K562 (cell line): ENCODE measurements around the gene HRH1. TPM values are rescaled to one million over a fixed set of nuclear protein-coding genes. Genes with fewer than 3 reads are reported as not detected.

Experiments used
- ATF6 ChIP-seq: sonication (generic); formaldehyde crosslinking; IDR thresholded peaks from 2 replicates; pipeline ENCODE4 v1.4.0; 2020; ENCODE audit warnings: mild to moderate bottlenecking, missing genetic modification reagents
- CCAR2 ChIP-seq: fragments of 200-400 bp; formaldehyde crosslinking; IDR thresholded peaks from 2 replicates; pipeline ENCODE4 v1.6.1; 2017; ENCODE audit warnings: mild to moderate bottlenecking, low read depth, low read length
- GTF2F1 ChIP-seq: IDR thresholded peaks from 2 replicates; pipeline ENCODE4 v1.6.1; 2011; ENCODE audit warnings: low read depth, low read length, improper control_type of control experiment
- HNRNPK ChIP-seq: fragments of 200-400 bp; formaldehyde crosslinking; IDR thresholded peaks from one replicate; pipeline ENCODE4 v1.6.1; 2018; ENCODE audit warnings: mild to moderate bottlenecking, low read depth, low read length; ENCODE audit not compliant: poor library complexity, severe bottlenecking
- KLF6 ChIP-seq: fragments of 250-450 bp; sonication (Bioruptor Pico); IDR thresholded peaks from 2 replicates; pipeline ENCODE4 v1.4.0; 2020; ENCODE audit warnings: mild to moderate bottlenecking, moderate library complexity, borderline replicate concordance
- NR0B1 ChIP-seq: fragments of 450-650 bp; IDR thresholded peaks from one replicate; pipeline ENCODE4 v1.6.1; 2018; ENCODE audit warnings: mild to moderate bottlenecking, moderate library complexity; ENCODE audit not compliant: partially characterized antibody
- SAP30 ChIP-seq: fragments of 200-600 bp; sonication (generic); IDR thresholded peaks from 2 replicates; pipeline ENCODE4 v1.6.1; 2012; ENCODE audit warnings: borderline replicate concordance, low read depth, mild to moderate bottlenecking, moderate library complexity, low read length, control low read depth, inconsistent platforms; ENCODE audit not compliant: insufficient read depth, poor library complexity, severe bottlenecking
- TRIM24 ChIP-seq, 2 experiments: fragments of 450-650 bp; IDR thresholded peaks; 2 replicates each; pipeline ENCODE4 v1.6.1; 2016
- UBTF ChIP-seq, 2 experiments: IDR thresholded peaks; 2 replicates each; pipeline ENCODE4 v1.6.1; 2012; ENCODE audit warnings: improper control_type of control experiment in 2 of 2, low read depth in 2 of 2, low read length in 2 of 2, borderline replicate concordance in 1 of 2
- ZNF212 ChIP-seq: fragments of 450-650 bp; formaldehyde crosslinking; IDR thresholded peaks from 2 replicates; pipeline ENCODE4 v1.4.0; 2020; ENCODE audit warnings: mild to moderate bottlenecking
- ZNF217 ChIP-seq: sonication (generic); formaldehyde crosslinking; IDR thresholded peaks from 2 replicates; pipeline ENCODE4 v1.8.0; 2022; ENCODE audit warnings: mild to moderate bottlenecking, missing genetic modification reagents
- ZNF408 ChIP-seq: fragments of 250-450 bp; sonication (Bioruptor Pico); IDR thresholded peaks from 2 replicates; pipeline ENCODE4 v1.4.0; 2020; ENCODE audit warnings: low read depth, mild to moderate bottlenecking, moderate library complexity
- ZNF41 ChIP-seq: fragments of 250-450 bp; sonication (Bioruptor Pico); conservative IDR thresholded peaks from 2 replicates; pipeline ENCODE4 v1.4.0; 2020; ENCODE audit warnings: mild to moderate bottlenecking
- ZNF518B ChIP-seq: fragments of 250-450 bp; sonication (Bioruptor Pico); IDR thresholded peaks from 2 replicates; pipeline ENCODE4 v1.5.0; 2021; ENCODE audit warnings: mild to moderate bottlenecking, moderate library complexity
- ZNF583 ChIP-seq: fragments of 250-450 bp; sonication (Bioruptor Pico); IDR thresholded peaks from 2 replicates; pipeline ENCODE4 v1.4.0; 2020
- ZNF707 ChIP-seq: fragments of 250-450 bp; sonication (Bioruptor Pico); conservative IDR thresholded peaks from 2 replicates; pipeline ENCODE4 v1.8.0; 2022; ENCODE audit warnings: inconsistent platforms, mild to moderate bottlenecking, moderate library complexity
- polyA plus RNA-seq, 8 experiments: library from polyadenylated mRNA; depleted of rRNA in 4 of 8; stranded (reverse) in 5 of 8; unstranded in 3 of 8; fragments of >200 nt; fragmentation: Nextera tagmentation in 2 of 8; fragmentation: Illumina TruSeq in 1 of 8; extraction: Ambion mirVana in 2 of 8; extraction: Trizol in 1 of 8; gene quantifications; 2 replicates each; pipeline versions ENCODE4 v1.2.1 to v1.2.3, GENCODE V29; 2011 to 2014; ENCODE audit warnings: inconsistent platforms in 1 of 8, missing spikeins in 1 of 8
- total RNA-seq, 7 experiments: library from RNA; depleted of rRNA in 6 of 7; stranded (reverse); fragments of >200 nt in 6 of 7; fragmentation: Illumina TruSeq in 2 of 7; extraction: Trizol in 2 of 7; gene quantifications; 2 replicates each; pipeline versions ENCODE4 v1.2.1 to v1.2.3, GENCODE V29; 2011 to 2021; ENCODE audit warnings: low replicate concordance in 1 of 7

The HRH1 gene
- total and polyA plus RNA-seq, 9 of the 15 experiments (the other 6 are each of a cell fraction or from before 2014, with no cell fraction given), result 0.03 to 0.15 (median 0.06) TPM; not detected in 1

- no peak for TF ChIP-seq ZNF518B (CRISPR knock-in tag)
- TF ChIP-seq NR0B1, result no peak
- no peak for TF ChIP-seq CCAR2
- TF ChIP-seq GTF2F1, result no peak
- TF ChIP-seq ZNF212, result no peak
- TF ChIP-seq ZNF41, result no peak
- TF ChIP-seq ATF6 (CRISPR knock-in tag), result no peak
- TF ChIP-seq KLF6 (CRISPR knock-in tag), result no peak
- no peak for TF ChIP-seq UBTF (IDR thresholded peaks at IDR 0.05; ENCODE audit: borderline replicate concordance in 1 of 2, low read depth in 2 of 2, low read length in 2 of 2)
- TF ChIP-seq ZNF408 (CRISPR knock-in tag), result no peak
- no peak for TF ChIP-seq HNRNPK
- TF ChIP-seq ZNF707, result no peak
- TF ChIP-seq ZNF217, result no peak
- TF ChIP-seq TRIM24 (IDR thresholded peaks at IDR 0.05), result peak in 1 of 2 experiments; percentile 68; a peak in 3 of 4 replicates
- no peak for TF ChIP-seq ZNF583 (CRISPR knock-in tag)
- TF ChIP-seq SAP30, result no peak
Measured at GRCh38 chr3:11288786-11289637, 134.7 kb downstream of the HRH1 start (continued).
